IMR-90 (cell line): Measurements from ENCODE around the gene SKIC8.

Experiments used
- CHD1 ChIP-seq: IDR thresholded peaks from 2 replicates; pipeline ENCODE4 v1.6.1; 2012; ENCODE audit warnings: low read depth, low read length, improper control_type of control experiment
- CTCF ChIP-seq: conservative IDR thresholded peaks from 2 replicates; pipeline ENCODE4 v1.5.1; 2012; ENCODE audit warnings: mild to moderate bottlenecking, low read depth, low read length, improper control_type of control experiment
- ELK1 ChIP-seq: fragments of 150-350 bp; IDR thresholded peaks from 2 replicates; pipeline ENCODE4 v1.6.1; 2016; ENCODE audit warnings: low read depth, mild to moderate bottlenecking, low read length, moderate library complexity, borderline replicate concordance
- MAFK ChIP-seq: IDR thresholded peaks from 2 replicates; pipeline ENCODE4 v1.6.1; 2012; ENCODE audit warnings: low read depth, low read length, improper control_type of control experiment
- MAZ ChIP-seq: IDR thresholded peaks from 2 replicates; pipeline ENCODE4 v1.6.1; 2012; ENCODE audit warnings: low read depth, mild to moderate bottlenecking, low read length, improper control_type of control experiment, moderate library complexity, borderline replicate concordance
- POLR2A ChIP-seq: IDR thresholded peaks from 2 replicates; pipeline ENCODE4 v1.6.1; 2012; ENCODE audit warnings: mild to moderate bottlenecking, low read depth, low read length
- RAD21 ChIP-seq: IDR thresholded peaks from 2 replicates; pipeline ENCODE4 v1.6.1; 2012; ENCODE audit warnings: low read length, improper control_type of control experiment
- RCOR1 ChIP-seq: IDR thresholded peaks from 2 replicates; pipeline ENCODE4 v1.6.1; 2012; ENCODE audit warnings: mild to moderate bottlenecking, low read length, improper control_type of control experiment; ENCODE audit not compliant: insufficient replicate concordance
- RFX5 ChIP-seq: IDR thresholded peaks from 2 replicates; pipeline ENCODE4 v1.8.0; 2012; ENCODE audit warnings: low read depth, mild to moderate bottlenecking, low read length, moderate library complexity
- SMC3 ChIP-seq: fragments of 150-350 bp; IDR thresholded peaks from 2 replicates; pipeline ENCODE4 v1.6.1; 2016; ENCODE audit warnings: low read depth, mild to moderate bottlenecking, antibody characterized with exemption, low read length, moderate library complexity
- USF2 ChIP-seq: fragments of 150-350 bp; IDR thresholded peaks from 2 replicates; pipeline ENCODE4 v1.6.1; 2017; ENCODE audit warnings: mild to moderate bottlenecking, antibody characterized with exemption, low read length, low read depth

- TF ChIP-seq CTCF (no peak), RFX5 (no peak), POLR2A (no peak), CHD1 (no peak), RCOR1 (no peak), RAD21 (no peak), ELK1 (no peak), SMC3 (no peak), USF2 (no peak), MAFK (no peak), MAZ (no peak)
Observed at GRCh38 chr15:78314181-78314581, 14.8 kb upstream of the SKIC8 start.
